ENCODE results near the gene RAP1GDS1.

DNA sequence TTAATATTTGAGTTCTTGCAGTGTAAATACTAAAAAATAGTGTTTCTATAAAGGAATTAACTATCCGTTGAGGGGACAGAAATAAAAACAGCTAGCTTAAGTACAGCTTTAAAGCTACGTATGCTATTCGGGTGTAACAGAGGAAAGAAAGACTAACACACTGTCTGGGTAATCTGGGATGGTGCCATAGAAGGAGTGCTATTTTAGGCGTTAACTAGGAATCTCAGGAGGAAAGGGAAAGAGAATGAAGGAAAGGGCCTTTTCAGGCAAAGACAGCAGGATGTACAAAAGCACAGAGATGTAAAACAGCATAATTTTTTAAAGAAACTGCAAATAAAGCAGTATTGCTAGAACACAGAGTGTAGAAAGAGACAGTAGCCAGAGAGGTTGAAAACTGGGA is 161.8 kb downstream of the RAP1GDS1 start:
- TF ChIP-seq CTCF (IDR thresholded peaks at IDR 0.05; ENCODE audit: insufficient read depth, low read length) (no peak), POLR2AphosphoS5 (IDR thresholded peaks at IDR 0.05; ENCODE audit: low read depth) (no peak), GABPA (IDR thresholded peaks at IDR 0.05; ENCODE audit: low read depth) (no peak), SPI1 (IDR thresholded peaks at IDR 0.05; ENCODE audit: borderline replicate concordance, low read depth) (no peak), REST (IDR thresholded peaks at IDR 0.05; ENCODE audit: insufficient replicate concordance, low read depth) (no peak)
